K562 (cell line): ENCODE results near the gene ACE. TPM values are rescaled to one million over a fixed set of nuclear protein-coding genes. Genes with fewer than 3 reads are reported as not detected.

Experiments used
- ATAC-seq: fragments of 200-7000 bp; cut with Tn5 transposase; 3 replicates; pipeline ENCODE4 v1.9.1; 2020; ENCODE audit warnings: moderate library complexity
- BruUV-seq: library from RNA; stranded (reverse); fragments of 400-500 nt; replicated peaks from 2 replicates; lab custom pipeline; 2021; lab: Mats Ljungman, UMichigan
- CTCF ChIA-PET: fragments of 300-600 bp; formaldehyde crosslinking; extraction: SDS; loops from one replicate; lab custom pipeline; 2021; ENCODE audit warnings: low intra/inter-chr PET ratio; lab: Yijun Ruan, JAX
- POLR2A ChIA-PET: fragments of 300-600, 350-650 bp; sonication (Branson Sonifier 250); formaldehyde crosslinking; extraction: SDS; loops from one replicate; lab custom pipeline; 2021; ENCODE audit warnings: antibody characterized with exemption, inconsistent platforms; lab: Yijun Ruan, JAX
- DNase-seq, 4 experiments: peaks; one replicate each; pipeline versions ENCODE4 v3.0.0 to v3.0.0-alpha.2; 2011 to 2018; ENCODE audit warnings: low spot score in 3 of 4, mixed read lengths in 3 of 4; ENCODE audit errors: extremely low read depth in 1 of 4
- FAIRE-seq: peaks from 2 replicates; lab custom pipeline; 2011; peaks lifted over from hg19 to GRCh38; lab: Jason Lieb, UNC
- H2AFZ ChIP-seq: 2 replicates; pipeline ENCODE4 v1.6.0; 2011; ENCODE audit warnings: low read depth, low read length, control low read depth, inconsistent platforms
- H3K27ac ChIP-seq: fragments of 200-600 bp; 3 replicates; pipeline ENCODE4 v1.8.0; 2011; ENCODE audit warnings: low read depth, mild to moderate bottlenecking, control low read depth, inconsistent platforms, low read length, moderate library complexity, mixed read lengths; ENCODE audit errors: extremely low read depth
- H3K27me3 ChIP-seq, 2 experiments: fragments of 300-600 bp in 1 of 2; 2 replicates in 1 of 2; 3 replicates in 1 of 2; pipeline versions ENCODE4 v1.6.0 to v1.8.0; 2011; ENCODE audit warnings: inconsistent platforms in 2 of 2, low read length in 2 of 2, mild to moderate bottlenecking in 1 of 2, mixed read lengths in 1 of 2, moderate library complexity in 1 of 2; ENCODE audit not compliant: control insufficient read depth in 2 of 2, insufficient read depth in 2 of 2
- H3K36me3 ChIP-seq: fragments of 300-600 bp; 3 replicates; pipeline ENCODE4 v1.8.0; 2011; ENCODE audit warnings: mild to moderate bottlenecking, low read length, inconsistent platforms; ENCODE audit not compliant: control insufficient read depth, insufficient read depth
- H3K4me1 ChIP-seq, 2 experiments: fragments of 200-600 bp in 1 of 2; replicated peaks in 1 of 2; 2 replicates in 1 of 2; 3 replicates in 1 of 2; pipeline versions ENCODE4 v1.5.1 to v1.8.0; 2011; ENCODE audit warnings: inconsistent platforms in 2 of 2, low read length in 2 of 2, mild to moderate bottlenecking in 1 of 2, mixed read lengths in 1 of 2, moderate library complexity in 1 of 2; ENCODE audit not compliant: control insufficient read depth in 2 of 2, insufficient read depth in 2 of 2
- H3K4me2 ChIP-seq: 2 replicates; pipeline ENCODE4 v1.6.1; 2011; ENCODE audit warnings: low read length, control low read depth, inconsistent platforms, mixed read lengths; ENCODE audit not compliant: insufficient read depth
- H3K4me3 ChIP-seq: fragments of 200-600 bp; sonication (generic), shearing (Covaris generic); 2 replicates; pipeline ENCODE4 v1.5.1; 2016; ENCODE audit warnings: control low read depth, inconsistent platforms
- H3K79me2 ChIP-seq: fragments of 200-600 bp; 3 replicates; pipeline ENCODE4 v1.8.0; 2011; ENCODE audit warnings: low read length, inconsistent platforms; ENCODE audit not compliant: control insufficient read depth, insufficient read depth
- H3K9ac ChIP-seq, 2 experiments: 2 replicates each; pipeline versions ENCODE4 v1.6.0 to v1.6.1; 2011; ENCODE audit warnings: low read depth in 2 of 2, low read length in 2 of 2, control low read depth in 1 of 2, inconsistent platforms in 1 of 2, mild to moderate bottlenecking in 1 of 2, mixed read lengths in 1 of 2; ENCODE audit not compliant: insufficient read depth in 1 of 2
- H3K9me1 ChIP-seq: one replicate; pipeline ENCODE4 v1.6.0; 2011; ENCODE audit warnings: inconsistent platforms, mild to moderate bottlenecking, low read length, moderate library complexity; ENCODE audit not compliant: control insufficient read depth, insufficient read depth
- H3K9me3 ChIP-seq: replicated peaks from 2 replicates; pipeline ENCODE4 v1.5.1; 2011; ENCODE audit warnings: low read depth, low read length, inconsistent platforms; ENCODE audit not compliant: control insufficient read depth, insufficient read depth
- H4K20me1 ChIP-seq: replicated peaks from 2 replicates; pipeline ENCODE4 v1.6.1; 2011; ENCODE audit warnings: low read length, inconsistent platforms, mixed read lengths; ENCODE audit not compliant: control insufficient read depth, insufficient read depth
- CLOCK ChIP-seq: fragments of 250-450 bp; sonication (Bioruptor Pico); IDR thresholded peaks from 2 replicates; pipeline ENCODE4 v1.4.0; 2020; ENCODE audit warnings: mild to moderate bottlenecking, moderate library complexity, borderline replicate concordance
- CREB5 ChIP-seq: fragments of 250-450 bp; sonication (Bioruptor Pico); IDR thresholded peaks from 2 replicates; pipeline ENCODE4 v1.5.0; 2020; ENCODE audit warnings: mild to moderate bottlenecking
- DDX20 ChIP-seq: fragments of 450-650 bp; IDR thresholded peaks from 2 replicates; pipeline ENCODE4 v1.6.1; 2016; ENCODE audit warnings: missing genetic modification characterization, low read depth, mild to moderate bottlenecking, missing compliant biosample characterization, moderate library complexity
- ELF4 ChIP-seq: fragments of 450-650 bp; formaldehyde crosslinking; IDR thresholded peaks from 2 replicates; pipeline ENCODE4 v1.4.0; 2022; ENCODE audit warnings: missing genetic modification characterization
- ERF ChIP-seq: fragments of 450-650 bp; formaldehyde crosslinking; IDR thresholded peaks from 2 replicates; pipeline ENCODE4 v1.4.0; 2020; ENCODE audit warnings: mild to moderate bottlenecking, mixed read lengths
- HDAC2 ChIP-seq: fragments of 450-650 bp; IDR thresholded peaks from 2 replicates; pipeline ENCODE4 v1.6.1; 2016; ENCODE audit warnings: mild to moderate bottlenecking
- HMGN3 ChIP-seq: IDR thresholded peaks from 2 replicates; pipeline ENCODE4 v1.6.1; 2011; ENCODE audit warnings: borderline replicate concordance, low read depth, mild to moderate bottlenecking, mixed read lengths, low read length; ENCODE audit not compliant: insufficient read length; ENCODE audit errors: extremely low read depth
- KLF1 ChIP-seq: fragments of 450-650 bp; IDR thresholded peaks from 2 replicates; pipeline ENCODE4 v1.6.1; 2016; ENCODE audit warnings: missing genetic modification characterization, missing compliant biosample characterization
- NCOA6 ChIP-seq: fragments of 450-650 bp; IDR thresholded peaks from 2 replicates; pipeline ENCODE4 v1.6.1; 2017; ENCODE audit warnings: mild to moderate bottlenecking
- NEUROD1 ChIP-seq: fragments of 150-350 bp; IDR thresholded peaks from 2 replicates; pipeline ENCODE4 v1.6.1; 2014; ENCODE audit warnings: borderline replicate concordance, low read length, low read depth; ENCODE audit not compliant: partially characterized antibody
- PRMT5 ChIP-seq: sonication (generic); formaldehyde crosslinking; IDR thresholded peaks from 2 replicates; pipeline ENCODE4 v1.5.0; 2020; ENCODE audit warnings: missing genetic modification reagents
- SAFB2 ChIP-seq: fragments of 200-400 bp; formaldehyde crosslinking; IDR thresholded peaks from 2 replicates; pipeline ENCODE4 v1.6.1; 2018; ENCODE audit warnings: borderline replicate concordance, low read length, low read depth, moderate library complexity; ENCODE audit not compliant: severe bottlenecking
- STAG1 ChIP-seq: sonication (generic); formaldehyde crosslinking; IDR thresholded peaks from 2 replicates; pipeline ENCODE4 v1.5.0; 2020; ENCODE audit warnings: missing genetic modification reagents, borderline replicate concordance
- ZFP1 ChIP-seq: fragments of 450-650 bp; formaldehyde crosslinking; IDR thresholded peaks from 2 replicates; pipeline ENCODE4 v1.4.0; 2020; ENCODE audit warnings: mild to moderate bottlenecking, mixed read lengths
- ZNF134 ChIP-seq: fragments of 250-450 bp; sonication (Bioruptor Pico); conservative IDR thresholded peaks from 2 replicates; pipeline ENCODE4 v1.4.0; 2020
- ZNF140 ChIP-seq: fragments of 250-450 bp; sonication (Bioruptor Pico); IDR thresholded peaks from 2 replicates; pipeline ENCODE4 v1.8.0; 2021; ENCODE audit warnings: moderate library complexity, mild to moderate bottlenecking, inconsistent platforms
- ZNF507 ChIP-seq: conservative IDR thresholded peaks from 2 replicates; pipeline ENCODE4 v1.6.1; 2017; ENCODE audit warnings: missing genetic modification characterization, missing compliant biosample characterization
- WGBS: fragments of 100-300 bp; shearing (Covaris generic); methylation state at CpG from one replicate; pipeline ENCODE4 v1.1.6; 2016; ENCODE audit warnings: low coverage, mixed read lengths; ENCODE audit not compliant: insufficient coverage; ENCODE audit errors: missing lambda C conversion rate; 5-methylcytosine and 5-hydroxymethylcytosine counted together
- in situ Hi-C: fragments of 300-500 bp; cut with MboI; formaldehyde crosslinking; loops from 4 replicates; pipeline ENCODE4 v1.15.0; 2018; ENCODE audit warnings: inconsistent platforms, mixed read lengths
- intact Hi-C: fragments of 100-400 bp; cut with micrococcal nuclease; formaldehyde crosslinking; loops from 2 replicates; pipeline ENCODE4 v1.14.2; 2022
- polyA plus RNA-seq, 8 experiments: library from polyadenylated mRNA; depleted of rRNA in 4 of 8; stranded (reverse) in 5 of 8; unstranded in 3 of 8; fragments of >200 nt; fragmentation: Nextera tagmentation in 2 of 8; fragmentation: Illumina TruSeq in 1 of 8; extraction: Ambion mirVana in 2 of 8; extraction: Trizol in 1 of 8; gene quantifications; 2 replicates each; pipeline versions ENCODE4 v1.2.1 to v1.2.3, GENCODE V29; 2011 to 2014; ENCODE audit warnings: inconsistent platforms in 1 of 8, missing spikeins in 1 of 8
- total RNA-seq, 7 experiments: library from RNA; depleted of rRNA in 6 of 7; stranded (reverse); fragments of >200 nt in 6 of 7; fragmentation: Illumina TruSeq in 2 of 7; extraction: Trizol in 2 of 7; gene quantifications; 2 replicates each; pipeline versions ENCODE4 v1.2.1 to v1.2.3, GENCODE V29; 2011 to 2021; ENCODE audit warnings: low replicate concordance in 1 of 7

Gene ACE
- total and polyA plus RNA-seq, 9 of the 15 experiments (the other 6 are each of a cell fraction or from before 2014, with no cell fraction given) = 0.07 to 2.5 (median 0.47) TPM; not detected in 1

GRCh38 chr17:63503341-63503705 is 26.5 kb downstream of the ACE start:
- Histone ChIP-seq H3K9me3 (0 out of 2 replicates have a peak, but pooled peaks cover 2% of the 10 kb centered on the region), H3K27ac (no peak overlapping the region), H3K36me3 (no peaks in the 10 kb centered on the region), H3K9ac (no peak overlapping the region), H3K79me2 (no peaks in the 10 kb centered on the region), H2AFZ (no peak overlapping the region), H4K20me1 (no peaks in the 10 kb centered on the region), H3K9me1 (no peaks in the 10 kb centered on the region), H3K4me1 (no peaks in the 10 kb centered on the region; a peak in 1 of 5 replicates), H3K4me2 (no peak overlapping the region), H3K27me3 (peaks cover 24 to 44% of the 10 kb centered on the region in 2 experiments; a peak in 4 of 5 replicates), H3K4me3 (no peak overlapping the region)
- BruUV-seq = no TSS peak
- intact Hi-C loops = no loop called here
- ATAC-seq = no peak
- ChIA-PET CTCF (no interaction called here), POLR2A (interaction anchor here (0.8 to 1.2 kb wide), 3 partner anchors 15 to 24 kb away, joined by 3 to 4 read pairs (median 3); no protein-coding TSS in a partner anchor)
- FAIRE-seq = no peak
- no peak for DNase-seq
- WGBS = 5% methylated on average over 8 of the region's 8 CpGs
- in situ Hi-C loops = no loop called here
- TF ChIP-seq DDX20 (tag) = no peak
- no peak for TF ChIP-seq NCOA6
- no peak for TF ChIP-seq CREB5 (CRISPR knock-in tag)
- TF ChIP-seq CLOCK (CRISPR knock-in tag) = no peak
- no peak for TF ChIP-seq ZNF507 (tag)
- no peak for TF ChIP-seq NEUROD1
- no peak for TF ChIP-seq PRMT5
- TF ChIP-seq SAFB2 = no peak
- no peak for TF ChIP-seq ERF
- TF ChIP-seq ZFP1 = no peak
- no peak for TF ChIP-seq STAG1 (CRISPR knock-in tag)
- no peak for TF ChIP-seq ZNF140 (CRISPR knock-in tag)
- no peak for TF ChIP-seq HMGN3
- no peak for TF ChIP-seq HDAC2
- no peak for TF ChIP-seq ELF4 (CRISPR knock-in tag)
- TF ChIP-seq ZNF134 = no peak
- no peak for TF ChIP-seq KLF1 (tag)
